NOMO-1 treated with dmso at 0.1 percent for 144 hours (cell line): ENCODE data around the gene CUZD1.

Source experiments
- DNase-seq: peaks from one replicate; lab custom pipeline; 2025; ENCODE audit not compliant: unreplicated experiment; lab: John Stamatoyannopoulos, UW

The CUZD1 gene

GRCh38 chr10:122855745-122856144 lies 10.1 kb upstream of the CUZD1 start:
- DNase-seq = no peak

- no peak for DNase-seq
Measured at GRCh38 chr10:122854648-122855047, 9.0 kb upstream of the CUZD1 start.

- no peak for DNase-seq
Measured at GRCh38 chr10:122853665-122854313, 8.1 kb upstream of the CUZD1 start.

- DNase-seq = no peak
Measured at GRCh38 chr10:122852261-122852660, 6.6 kb upstream of the CUZD1 start.

- no peak for DNase-seq
Measured at GRCh38 chr10:122850705-122851640, 5.3 kb upstream of the CUZD1 start.

GRCh38 chr10:122849900-122850605 lies 4.4 kb upstream of the CUZD1 start:
- no peak for DNase-seq

GRCh38 chr10:122849090-122849489 lies 3.4 kb upstream of the CUZD1 start:
- no peak for DNase-seq

- DNase-seq = no peak
Measured at GRCh38 chr10:122847782-122848604, 2.3 kb upstream of the CUZD1 start.

- no peak for DNase-seq
Measured at GRCh38 chr10:122844146-122844545, 1.5 kb downstream of the CUZD1 start.

GRCh38 chr10:122841569-122841968 lies 4.1 kb downstream of the CUZD1 start:
- no peak for DNase-seq

- no peak for DNase-seq
Measured at GRCh38 chr10:122839505-122839904, 6.2 kb downstream of the CUZD1 start.

GRCh38 chr10:122838880-122839279 lies 6.8 kb downstream of the CUZD1 start:
- no peak for DNase-seq

GRCh38 chr10:122835908-122836307 lies 9.7 kb downstream of the CUZD1 start:
- DNase-seq = no peak

- no peak for DNase-seq
Measured at GRCh38 chr10:122830965-122831353, 14.7 kb downstream of the CUZD1 start.

- DNase-seq = no peak
Measured at GRCh38 chr10:122830273-122830964, 15.2 kb downstream of the CUZD1 start.

GRCh38 chr10:122829454-122829853 lies 16.2 kb downstream of the CUZD1 start:
- DNase-seq = no peak

- no peak for DNase-seq
Measured at GRCh38 chr10:122828716-122829255, 16.9 kb downstream of the CUZD1 start.

- DNase-seq = no peak
Measured at GRCh38 chr10:122827302-122827701, 18.4 kb downstream of the CUZD1 start.

- DNase-seq = no peak
Measured at GRCh38 chr10:122822973-122823690, 22.5 kb downstream of the CUZD1 start.
